ENCODE data around the gene EPSTI1. TPM values are rescaled to one million over a fixed set of nuclear protein-coding genes. Genes with fewer than 3 reads are reported as not detected.

EPSTI1 gene
- total RNA-seq, 1 donor from 2014 or later: 24.7 TPM

DNA sequence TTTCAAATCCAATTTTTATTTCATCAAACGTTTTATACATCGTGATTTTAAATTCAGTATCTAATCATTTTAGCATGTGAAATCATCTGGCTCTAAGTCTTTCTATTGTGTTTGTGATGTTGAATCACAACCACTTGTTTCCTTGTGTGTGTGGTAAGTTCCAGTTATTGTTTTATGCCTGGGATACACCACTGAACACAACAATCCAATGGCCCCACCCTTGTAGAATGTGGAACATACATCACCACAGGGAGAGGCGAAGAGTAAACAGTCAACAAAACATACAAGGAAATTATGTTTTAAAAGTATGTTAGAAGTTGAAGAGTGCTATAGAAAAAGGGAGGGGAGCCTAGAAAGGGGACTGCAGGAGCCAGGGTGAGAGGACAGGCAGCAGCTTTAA is 100.5 kb downstream of the EPSTI1 start:
- no peak overlapping the region for H3K4me3 ChIP-seq
- TF ChIP-seq CTCF (IDR thresholded peaks at IDR 0.05): no peak
- no peaks in the 10 kb centered on the region for H3K4me1 ChIP-seq
- DNase-seq (no peak), ATAC-seq (no peak)
- no peak overlapping the region for H3K27ac ChIP-seq
- no peaks in the 10 kb centered on the region for H3K27me3 ChIP-seq
- no peaks in the 10 kb centered on the region for H3K36me3 ChIP-seq
- intact Hi-C loops (cut with DNase I): no loop called here
- no peaks in the 10 kb centered on the region for H3K9me3 ChIP-seq

DNA sequence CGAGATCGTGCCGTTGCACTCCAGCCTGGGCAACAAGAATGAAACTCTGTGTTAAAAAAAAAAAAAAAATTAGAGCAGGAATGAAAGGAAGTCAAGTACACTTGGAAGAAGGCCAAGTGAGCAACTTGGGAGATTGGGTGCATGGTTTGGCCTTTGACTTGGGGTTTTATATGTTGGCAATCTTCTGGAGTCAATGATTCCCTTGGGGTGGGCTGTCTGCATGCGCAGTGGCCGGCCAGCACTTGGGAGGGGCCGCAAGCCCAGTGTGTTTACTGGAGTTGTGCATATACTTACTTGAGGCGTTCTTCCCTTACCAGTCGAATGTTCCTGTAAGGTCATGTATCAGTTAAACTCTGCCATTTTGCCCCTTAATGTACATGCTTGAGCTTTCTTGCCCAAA is 106.7 kb downstream of the EPSTI1 start:
- intact Hi-C loops (cut with DNase I): no loop called here
- no peak for TF ChIP-seq CTCF (IDR thresholded peaks at IDR 0.05)

GRCh38 chr13:42883771-42884467 is 108.1 kb downstream of the EPSTI1 start:
- Histone ChIP-seq H3K4me1 (no peaks in the 10 kb centered on the region), H3K27me3 (no peaks in the 10 kb centered on the region), H3K9me3 (no peaks in the 10 kb centered on the region), H3K36me3 (no peaks in the 10 kb centered on the region), H3K4me3 (no peak overlapping the region), H3K27ac (no peak overlapping the region)
- no peak for TF ChIP-seq CTCF (IDR thresholded peaks at IDR 0.05)
- ATAC-seq (no peak), DNase-seq (no peak)
- intact Hi-C loops (cut with DNase I): no loop called here

More for the DNA sequence above, 106.7 kb downstream of the EPSTI1 start:
- Histone ChIP-seq H3K4me3 (no peak overlapping the region), H3K36me3 (no peaks in the 10 kb centered on the region), H3K4me1 (no peaks in the 10 kb centered on the region), H3K9me3 (no peaks in the 10 kb centered on the region), H3K27ac (no peak overlapping the region), H3K27me3 (no peaks in the 10 kb centered on the region)
- ATAC-seq (no peak), DNase-seq (no peak)

DNA sequence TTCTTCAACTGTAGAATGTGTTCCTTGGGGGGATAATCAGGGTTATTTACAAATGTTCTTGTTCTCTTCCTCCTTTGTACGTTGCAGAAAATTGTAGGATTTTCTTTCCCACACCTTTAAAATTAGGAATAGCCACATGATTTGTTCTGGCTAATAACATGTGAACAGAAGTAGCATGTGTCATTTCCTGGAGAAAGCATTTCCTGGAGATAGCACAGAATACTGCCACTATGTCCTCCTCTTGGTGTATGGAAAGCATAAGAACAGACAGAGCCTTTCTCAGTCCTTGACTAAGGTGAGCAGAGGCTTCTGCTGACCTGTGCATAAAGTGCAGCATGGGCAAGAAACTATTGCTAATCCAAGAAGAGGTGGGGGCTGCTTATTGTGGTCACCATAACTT is 108.9 kb downstream of the EPSTI1 start:
- H3K4me1 ChIP-seq: no peaks in the 10 kb centered on the region
- intact Hi-C loops (cut with DNase I): no loop called here
- no peak for TF ChIP-seq CTCF (IDR thresholded peaks at IDR 0.05)
- H3K9me3 ChIP-seq: no peaks in the 10 kb centered on the region
- DNase-seq: no peak
- ATAC-seq: no peak
- no peak overlapping the region for H3K4me3 ChIP-seq
- no peak overlapping the region for H3K27ac ChIP-seq
- no peaks in the 10 kb centered on the region for H3K27me3 ChIP-seq
- no peaks in the 10 kb centered on the region for H3K36me3 ChIP-seq

DNA sequence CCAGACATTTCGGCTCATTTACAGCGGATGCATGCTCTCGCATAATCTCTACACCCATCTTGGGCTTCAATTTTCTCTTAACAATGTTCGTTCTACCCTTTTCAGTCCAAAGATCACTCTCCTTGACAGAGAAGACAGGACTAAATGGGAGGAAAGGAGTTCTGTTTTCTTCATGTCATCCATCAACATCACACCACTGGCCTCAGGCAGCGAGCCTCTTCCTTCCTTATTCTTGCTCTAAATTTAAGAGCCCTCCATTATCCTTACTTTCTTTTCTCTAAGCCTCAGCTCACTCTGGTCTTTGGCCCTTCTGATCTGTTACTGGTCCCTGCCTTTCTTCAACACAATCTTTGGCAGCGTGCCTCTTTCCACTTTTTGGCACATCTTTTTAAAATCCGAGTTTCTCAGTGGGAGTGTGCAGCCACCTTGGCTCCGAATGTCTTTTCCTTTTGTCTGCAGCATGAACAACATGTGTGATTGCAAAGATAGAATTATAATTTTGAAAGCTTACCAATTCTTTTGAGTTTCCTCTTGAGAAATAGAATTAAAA is 111.9 kb downstream of the EPSTI1 start:
- Histone ChIP-seq H3K36me3 (no peaks in the 10 kb centered on the region), H3K27ac (no peak overlapping the region), H3K4me3 (no peak overlapping the region), H3K27me3 (no peaks in the 10 kb centered on the region), H3K4me1 (peaks cover 7% of the 10 kb centered on the region), H3K9me3 (no peaks in the 10 kb centered on the region)
- TF ChIP-seq CTCF (IDR thresholded peaks at IDR 0.05): no peak
- ATAC-seq (no peak), DNase-seq (no peak)
- intact Hi-C loops (cut with DNase I): no loop called here
